ENCODE results near the gene GDNF.
A peak's percentile ranks its signal among the peaks of the same experiment; 100 is the strongest.
"Not testable (repeated sequence)": the region's sequence is repeated elsewhere in the genome, so short reads cannot be mapped to it uniquely, and the experiment has no call there.

GDNF gene

DNA sequence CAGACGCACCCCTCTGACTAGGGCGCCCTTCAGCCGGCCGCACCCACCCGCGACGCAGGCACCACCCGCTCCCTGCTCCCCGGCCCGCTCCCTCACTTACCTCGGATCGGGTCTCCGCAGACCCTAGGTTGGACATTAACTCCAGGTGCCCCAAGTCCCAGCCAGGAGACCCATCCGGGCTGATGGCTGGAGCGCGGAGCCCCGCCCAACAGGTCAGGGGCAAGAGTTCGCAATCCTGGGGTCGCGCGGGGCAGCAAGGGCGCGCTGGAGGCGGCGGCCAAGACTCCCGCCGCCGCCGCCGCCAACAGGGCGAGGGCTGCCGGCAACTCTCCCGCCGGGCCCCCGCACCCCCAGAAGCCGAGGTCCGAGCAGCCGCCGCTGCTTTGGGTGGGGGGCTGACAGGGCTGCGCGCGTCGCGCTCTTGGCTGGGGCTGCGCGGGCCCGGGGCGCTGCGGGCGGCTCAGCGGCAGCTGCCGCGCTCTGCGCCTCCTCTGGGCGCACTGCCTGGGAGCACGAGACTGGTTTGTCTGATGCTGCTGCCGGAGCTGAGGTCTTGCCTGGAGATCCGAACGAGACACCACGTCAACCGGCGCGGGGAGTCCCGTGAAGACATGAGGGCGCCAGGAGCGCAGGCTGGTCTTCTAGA is at the start of gene GDNF:
GDNF (minus strand) TSS at position 635 of the 646 bp plus-strand sequence. CDS start 5,245 bp downstream, outside the sequence.
- DNase-seq, result peak; percentile 48

DNA sequence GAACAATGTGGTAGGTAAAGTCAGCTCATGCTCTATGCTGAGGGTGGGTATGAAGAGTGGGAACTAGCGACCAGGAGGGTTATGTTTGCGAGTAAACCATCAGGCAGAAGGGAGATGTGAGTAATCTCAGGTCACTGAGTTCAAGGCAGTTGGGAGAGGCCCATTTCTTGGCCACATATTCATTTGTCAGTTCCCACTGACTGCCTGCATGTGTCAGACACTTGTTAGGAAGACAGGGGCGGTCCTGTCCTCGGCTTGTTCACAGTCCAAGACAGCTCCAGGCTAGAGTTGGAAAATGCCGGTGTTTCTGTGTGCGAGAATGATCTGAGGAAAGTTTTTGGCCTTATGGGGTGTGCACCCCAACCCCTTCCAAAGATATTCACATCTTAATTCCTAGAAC is 48.6 kb upstream of the GDNF start:
- DNase-seq, result no peak

GRCh38 chr5:37886242-37886905 is 46.5 kb upstream of the GDNF start:
- peak; percentile 61 for DNase-seq

GRCh38 chr5:37882636-37883035 is 42.8 kb upstream of the GDNF start:
- DNase-seq, result no peak

GRCh38 chr5:37881359-37881758 is 41.5 kb upstream of the GDNF start:
- no peak for DNase-seq

DNA sequence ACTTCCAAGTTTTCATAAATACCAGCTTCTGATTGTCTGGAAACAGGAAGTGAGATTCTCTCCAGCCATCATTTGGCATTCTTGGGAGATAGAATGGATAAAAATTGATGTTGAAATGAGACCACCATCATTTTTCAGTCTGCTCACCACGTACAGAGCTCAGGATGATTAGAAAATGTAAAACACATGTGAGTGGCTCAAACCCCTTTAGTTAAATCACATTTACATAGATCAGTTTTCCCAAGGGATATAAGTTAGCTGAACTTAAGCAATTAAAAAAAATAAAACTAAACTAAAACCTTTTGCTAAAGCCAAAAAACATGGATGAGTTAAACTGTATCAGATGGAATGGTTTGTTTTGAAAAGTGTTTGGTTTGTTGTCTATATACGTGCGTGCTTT is 37.1 kb upstream of the GDNF start:
- DNase-seq, result no peak

DNA sequence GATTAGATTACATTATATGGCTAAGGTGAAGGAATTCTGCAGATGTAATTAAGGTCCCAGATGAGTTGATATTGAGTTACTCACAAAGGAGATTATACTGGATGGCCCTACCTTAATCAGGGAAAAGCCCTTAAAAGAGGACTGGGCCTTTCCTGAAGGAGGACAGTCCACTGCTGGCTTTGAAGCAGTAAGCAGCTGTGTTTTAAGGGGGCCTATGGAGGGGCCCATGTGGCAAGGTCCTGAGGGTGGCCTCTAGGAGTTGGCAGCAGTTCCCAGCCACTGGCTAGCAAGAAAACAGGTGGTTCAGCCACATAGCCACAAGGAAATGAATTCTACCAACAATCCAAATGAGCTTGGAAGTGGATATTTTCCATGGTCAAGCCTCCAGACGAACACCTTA is 36.4 kb upstream of the GDNF start:
- no peak for DNase-seq

DNA sequence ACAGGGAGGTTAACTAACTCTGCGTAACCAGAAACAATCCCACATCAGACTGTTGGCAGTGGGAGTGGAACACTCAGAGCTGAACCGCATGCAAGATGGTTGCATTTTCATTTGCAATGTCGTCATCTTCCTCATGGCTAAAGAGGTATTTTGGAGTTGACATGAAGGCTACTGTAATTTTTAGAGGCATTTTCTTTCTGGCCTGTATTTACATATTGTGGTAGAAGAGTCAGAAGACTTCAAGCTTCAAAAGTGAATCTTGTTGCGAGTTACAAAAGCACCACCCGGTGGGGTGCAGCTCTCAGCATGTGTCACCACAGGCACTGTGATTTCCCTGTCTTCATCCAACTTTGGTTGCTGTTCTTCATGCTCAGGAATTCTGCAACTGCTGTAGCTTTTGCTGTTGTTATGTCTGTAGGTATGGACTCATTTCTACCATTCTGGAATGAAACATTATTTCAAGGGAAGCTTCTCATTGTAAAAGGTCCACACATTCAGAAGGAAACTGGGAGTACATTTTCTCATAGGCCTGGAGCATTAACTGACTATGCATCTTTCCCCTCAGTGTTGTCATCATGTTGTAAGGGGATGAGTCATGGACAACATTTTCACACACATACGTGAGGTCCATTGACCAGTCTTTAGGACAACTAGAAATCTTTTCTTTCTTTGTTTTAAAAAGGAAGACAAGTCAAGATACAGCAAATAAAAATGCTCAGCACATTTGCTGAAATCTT is 35.4 kb upstream of the GDNF start:
- no peak for DNase-seq

- no peak for DNase-seq
Observed at GRCh38 chr5:37873988-37874387, 34.1 kb upstream of the GDNF start.

DNA sequence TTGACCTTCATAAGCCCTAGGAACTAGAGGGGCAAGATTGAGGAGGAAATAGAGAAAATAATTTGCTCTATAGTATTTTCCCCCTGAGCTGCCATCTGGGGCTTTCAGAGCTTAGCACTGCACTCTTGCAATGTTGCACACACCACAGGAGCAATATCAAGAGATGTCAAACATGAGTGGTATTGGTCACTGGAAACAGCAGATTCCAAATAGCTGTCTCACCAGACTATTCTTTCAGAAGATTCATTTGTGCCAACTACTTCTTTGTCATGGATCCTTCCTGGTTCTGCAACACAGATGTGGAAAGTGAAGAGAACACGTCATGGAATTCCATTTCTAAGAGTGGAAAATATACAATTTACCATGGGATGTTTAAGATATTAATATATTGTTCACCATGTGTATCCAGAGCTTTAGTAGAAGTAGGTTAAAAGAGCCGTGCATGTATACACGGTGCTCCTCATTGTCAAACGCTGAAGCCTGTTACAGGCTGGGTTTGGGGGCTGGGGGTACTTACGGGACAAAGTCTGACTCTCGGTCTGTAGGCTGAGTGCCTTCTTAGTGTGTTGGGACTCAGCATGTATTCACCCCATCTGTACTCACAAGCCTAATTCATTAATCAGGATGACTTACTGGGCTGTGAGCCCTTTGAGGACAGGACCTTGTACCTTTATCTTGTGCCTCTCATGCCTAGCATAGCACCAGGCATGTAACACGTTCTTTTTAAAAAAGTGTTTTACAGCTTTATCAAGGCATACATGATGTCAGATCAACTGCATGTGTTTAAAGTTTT is 31.4 kb upstream of the GDNF start:
- no peak for DNase-seq

GRCh38 chr5:37869216-37869615 is 29.4 kb upstream of the GDNF start:
- no peak for DNase-seq

DNA sequence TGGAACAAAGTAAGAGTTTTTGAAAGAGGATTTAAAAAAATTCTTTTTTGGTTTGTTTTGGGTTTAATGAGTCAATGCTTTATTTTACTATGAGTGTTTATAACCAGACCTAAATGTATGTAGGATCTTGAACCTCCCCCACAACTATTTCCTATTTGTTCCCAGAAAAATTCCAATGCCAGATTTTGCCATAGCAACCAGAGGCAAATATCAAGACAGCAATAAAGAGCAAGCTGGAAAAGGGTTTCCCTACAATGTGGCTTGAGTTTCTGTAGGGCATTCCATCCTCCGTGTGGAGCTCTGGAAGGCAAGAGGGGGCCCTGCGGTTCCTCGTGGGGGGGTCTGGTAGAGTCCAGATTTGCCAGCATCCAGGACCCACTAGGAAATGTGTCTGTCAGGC is 27.8 kb upstream of the GDNF start:
- no peak for DNase-seq

DNA sequence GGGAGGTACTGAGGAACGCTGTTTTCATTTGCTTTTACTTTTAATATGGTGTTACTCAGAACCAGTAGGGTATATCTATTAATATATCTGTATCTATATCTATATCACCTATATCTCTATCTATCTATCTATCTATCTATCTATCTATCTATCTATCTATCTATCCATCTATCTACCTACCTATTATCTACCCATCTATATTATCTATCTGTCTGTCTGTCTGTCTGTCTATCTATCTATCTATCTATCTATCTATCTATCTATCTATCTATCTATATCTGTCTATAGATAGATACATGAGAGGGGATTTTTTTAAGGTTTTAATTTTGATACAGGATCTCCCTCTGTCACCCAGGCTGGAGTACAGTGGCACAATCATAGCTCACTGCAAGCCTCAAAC is 23.1 kb upstream of the GDNF start:
- not testable (repeated sequence) for DNase-seq

DNA sequence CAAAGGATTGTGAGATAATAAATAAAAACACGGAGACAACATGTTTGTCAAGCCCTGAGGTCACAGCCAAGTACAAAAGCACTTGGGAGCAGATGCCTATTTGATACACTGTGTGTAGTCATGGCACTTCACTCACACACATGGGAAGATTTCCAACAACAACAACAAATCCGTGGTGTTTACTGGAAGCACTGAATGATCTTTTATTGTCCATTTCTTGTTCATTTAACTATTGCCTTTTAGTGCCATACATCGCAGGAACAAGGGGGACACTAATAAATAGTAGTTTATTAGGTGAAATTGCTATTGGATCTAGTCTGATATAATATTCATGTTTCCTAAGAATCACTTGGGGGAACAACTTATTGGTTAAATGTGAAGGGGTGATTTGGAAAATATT is 20.4 kb upstream of the GDNF start:
- DNase-seq, result no peak

GRCh38 chr5:37859805-37860204 is 20.0 kb upstream of the GDNF start:
- DNase-seq, result no peak

DNA sequence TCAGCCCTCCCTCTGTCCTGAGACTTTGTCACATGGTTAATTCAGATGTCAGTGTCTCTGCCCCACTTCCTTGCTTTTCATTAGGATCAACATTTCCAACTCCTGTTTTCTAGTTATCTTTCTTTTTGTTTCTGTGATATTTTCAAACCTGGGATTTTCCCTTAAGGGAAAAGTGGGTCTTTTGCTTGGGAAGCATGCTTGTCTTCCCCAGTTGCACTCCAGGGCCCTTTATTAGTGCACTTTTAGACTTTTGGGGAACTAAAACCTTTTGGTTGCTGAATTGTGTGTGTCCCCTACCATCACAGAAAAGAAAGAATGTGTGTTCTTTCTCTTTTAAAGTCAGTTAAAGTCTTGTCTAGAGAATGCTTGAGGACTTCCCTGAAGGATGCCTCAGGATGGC is 18.4 kb upstream of the GDNF start:
- no peak for DNase-seq

GRCh38 chr5:37857696-37858095 is 17.9 kb upstream of the GDNF start:
- no peak for DNase-seq

DNA sequence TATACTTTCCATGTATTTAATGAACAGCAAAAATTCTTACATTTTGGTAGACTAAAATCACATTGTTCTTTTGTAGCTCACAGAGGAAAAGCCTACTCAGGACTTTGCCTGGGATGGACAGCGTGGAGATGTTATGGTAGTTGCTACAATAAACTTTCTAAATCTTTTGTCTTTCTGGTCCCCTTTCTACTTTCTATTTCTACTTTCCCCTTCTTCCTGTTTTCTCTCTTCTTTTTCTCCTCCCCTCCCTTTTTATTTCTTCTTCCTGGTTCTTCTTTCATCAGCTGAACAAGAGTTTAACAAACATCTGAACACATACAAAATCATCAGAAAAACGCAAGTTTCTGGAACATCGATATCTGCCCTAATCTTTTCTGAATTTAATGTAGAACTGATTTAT is 15.6 kb upstream of the GDNF start:
- no peak for DNase-seq

- DNase-seq, result no peak
Observed at GRCh38 chr5:37851305-37851704, 11.5 kb upstream of the GDNF start.

- no peak for DNase-seq
Observed at GRCh38 chr5:37850226-37850865, 10.5 kb upstream of the GDNF start.

DNA sequence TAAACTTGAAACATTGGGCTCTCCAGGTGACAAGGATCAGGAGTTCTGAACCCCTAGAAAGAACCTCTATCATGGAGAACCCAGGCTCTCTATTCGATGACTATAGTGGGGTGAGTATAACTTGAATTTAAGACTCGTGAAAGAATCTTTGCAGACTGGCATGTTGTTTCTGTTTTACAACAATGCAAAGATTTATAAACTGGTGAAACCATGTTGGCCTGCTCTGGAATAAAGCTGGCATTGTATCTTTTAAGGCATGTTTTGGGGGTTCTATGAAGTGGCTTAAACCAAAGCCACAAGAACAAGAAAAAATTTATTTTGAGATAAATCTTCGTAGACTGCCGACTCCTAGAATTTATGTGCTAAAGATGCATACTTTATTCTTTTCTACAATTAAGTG is 9.8 kb upstream of the GDNF start:
- DNase-seq, result no peak

GRCh38 chr5:37847978-37848425 is 8.2 kb upstream of the GDNF start:
- peak; percentile 94 for DNase-seq

- DNase-seq, result no peak
Observed at GRCh38 chr5:37846786-37847310, 7.0 kb upstream of the GDNF start.

Data from NCI-H446 treated with DMSO at 0.1 percent for 48 hours (cell line).